Testis (tissue), 3 donors: ENCODE data around the gene TMEM138. TPM values are rescaled to one million over a fixed set of nuclear protein-coding genes. Genes with fewer than 3 reads are reported as not detected.

Experiments used
- DNase-seq: peaks from one replicate; pipeline ENCODE4 v3.0.0-alpha.2; 2019
- H3K27ac ChIP-seq, 2 donors: fragments of 200-600 bp; sonication (generic); one replicate each; pipeline ENCODE4 v1.5.1; 2019
- H3K27me3 ChIP-seq: fragments of 200-600 bp; sonication (generic); one replicate; pipeline ENCODE4 v1.5.1; 2019
- H3K36me3 ChIP-seq: fragments of 200-600 bp; sonication (generic); one replicate; pipeline ENCODE4 v1.5.1; 2017; ENCODE audit warnings: low read depth; ENCODE audit errors: missing control alignments
- H3K4me1 ChIP-seq: fragments of 200-600 bp; sonication (generic); one replicate; pipeline ENCODE4 v1.5.1; 2019
- H3K4me3 ChIP-seq, 2 donors: fragments of 200-600 bp; sonication (generic); one replicate each; pipeline ENCODE4 v1.5.1; 2017 to 2019
- H3K9me3 ChIP-seq: fragments of 200-600 bp; sonication (generic); one replicate; pipeline ENCODE4 v1.5.1; 2017
- CTCF ChIP-seq, 3 experiments: fragments of 450-650 bp in 2 of 3; fragments of 200-600 bp in 1 of 3; sonication (generic) in 1 of 3; IDR thresholded peaks; one replicate each; pipeline ENCODE4 v1.5.1; 2016 to 2019; ENCODE audit warnings: antibody characterized with exemption in 3 of 3, mild to moderate bottlenecking in 2 of 3, moderate library complexity in 1 of 3
- POLR2A ChIP-seq: fragments of 450-650 bp; IDR thresholded peaks from one replicate; pipeline ENCODE4 v1.6.1; 2017; ENCODE audit warnings: antibody characterized with exemption, mild to moderate bottlenecking, moderate library complexity
- WGBS, 2 donors: methylation state at CpG; one replicate each; pipeline ENCODE4 v1.1.5; 2018; 5-methylcytosine and 5-hydroxymethylcytosine counted together
- intact Hi-C: fragments of 100-400 bp; cut with DNase I; formaldehyde crosslinking; loops from one replicate; pipeline ENCODE4 v1.15.1; 2023; ENCODE audit warnings: low total_unique reads
- polyA plus RNA-seq: library from polyadenylated mRNA; stranded (reverse); fragments of 350-450 nt; fragmentation: Illumina TruSeq; extraction: RNeasy Lipid Tissue Mini Kit (QIAGEN cat#74804); gene quantifications from one replicate; pipeline ENCODE4 v1.2.3, GENCODE V29; 2014; ENCODE audit warnings: low read depth, low replicate concordance; ENCODE audit not compliant: insufficient read depth
- total RNA-seq, 2 donors: library from RNA; depleted of rRNA; stranded (reverse); fragments of >200 nt; gene quantifications; one replicate each; pipeline ENCODE4 v1.2.3, GENCODE V29; 2016

The TMEM138 gene
- total and polyA plus RNA-seq, 3 donors from 2014 or later, result 41.8 to 61.8 (median 42.1) TPM

GRCh38 chr11:61368646-61369045 is 6.5 kb downstream of the TMEM138 start:
- H3K36me3 ChIP-seq, result no peaks in the 10 kb centered on the region

GRCh38 chr11:61369372-61370348 is 7.5 kb downstream of the TMEM138 start:
- intact Hi-C loops, result no loop called here
- 47 to 58% methylated on average over 9 of the region's 9 CpGs for WGBS, 2 donors
- H3K27ac ChIP-seq, result peak overlapping the region in 1 of 2 donors; percentile 22
- no peaks in the 10 kb centered on the region for H3K36me3 ChIP-seq
- peaks cover 34% of the 10 kb centered on the region for H3K4me1 ChIP-seq
- H3K4me3 ChIP-seq, result no peak overlapping the region
- TF ChIP-seq CTCF (IDR thresholded peaks at IDR 0.05) (no peak), POLR2A (no peak)
- peak; percentile 83 for DNase-seq
- H3K27me3 ChIP-seq, result no peaks in the 10 kb centered on the region
- no peaks in the 10 kb centered on the region for H3K9me3 ChIP-seq

More at GRCh38 chr11:61368646-61369045, 6.5 kb downstream of the TMEM138 start:
- TF ChIP-seq POLR2A (no peak), CTCF (IDR thresholded peaks at IDR 0.05) (no peak)
- 90 to 97% methylated on average over 7 of the region's 7 CpGs for WGBS, 2 donors
- H3K4me1 ChIP-seq, result peaks cover 38% of the 10 kb centered on the region
- intact Hi-C loops, result no loop called here
- no peaks in the 10 kb centered on the region for H3K27me3 ChIP-seq
- no peak for DNase-seq
- H3K9me3 ChIP-seq, result no peaks in the 10 kb centered on the region
- H3K27ac ChIP-seq, result peak overlapping the region in 1 of 2 donors; percentile 52
- no peak overlapping the region for H3K4me3 ChIP-seq

GRCh38 chr11:61370349-61371005 is 8.3 kb downstream of the TMEM138 start:
- H3K27me3 ChIP-seq, result no peaks in the 10 kb centered on the region
- H3K27ac ChIP-seq, result peak overlapping the region in 1 of 2 donors; percentile 22
- no peaks in the 10 kb centered on the region for H3K36me3 ChIP-seq
- no peak overlapping the region for H3K4me3 ChIP-seq
- intact Hi-C loops, result no loop called here
- H3K4me1 ChIP-seq, result peaks cover 34% of the 10 kb centered on the region
- TF ChIP-seq POLR2A (no peak), CTCF (IDR thresholded peaks at IDR 0.05) (no peak)
- H3K9me3 ChIP-seq, result no peaks in the 10 kb centered on the region
- DNase-seq, result no peak
- WGBS, 2 donors, result 82 to 88% methylated on average over 8 of the region's 8 CpGs

GRCh38 chr11:61372659-61373420 is 10.7 kb downstream of the TMEM138 start:
- no peak for TF ChIP-seq CTCF (IDR thresholded peaks at IDR 0.05)
- no peak for TF ChIP-seq POLR2A
- 86 to 92% methylated on average over 8 of the region's 8 CpGs for WGBS, 2 donors
- Histone ChIP-seq H3K27me3 (no peaks in the 10 kb centered on the region), H3K9me3 (no peaks in the 10 kb centered on the region), H3K27ac (no peak overlapping the region), H3K36me3 (no peaks in the 10 kb centered on the region), H3K4me3 (no peak overlapping the region), H3K4me1 (peaks cover 27% of the 10 kb centered on the region)
- intact Hi-C loops, result no loop called here
- DNase-seq, result no peak
